HepG2 (cell line): ENCODE results near the gene TJP1.

Experiments used
- GTF2F1 ChIP-seq: fragments of 150-350 bp; IDR thresholded peaks from 2 replicates; pipeline ENCODE4 v1.6.1; 2014; ENCODE audit warnings: low read length
- MZF1 ChIP-seq: sonication (generic); formaldehyde crosslinking; IDR thresholded peaks from 2 replicates; pipeline ENCODE4 v1.8.1; 2023; ENCODE audit warnings: mild to moderate bottlenecking, missing genetic modification reagents, borderline replicate concordance
- POLR2A ChIP-seq, 2 experiments: IDR thresholded peaks; 2 replicates each; pipeline ENCODE4 v1.6.1; 2011; ENCODE audit warnings: low read depth in 2 of 2, low read length in 2 of 2, mild to moderate bottlenecking in 1 of 2, moderate library complexity in 1 of 2; ENCODE audit not compliant: insufficient read depth in 1 of 2
- SCMH1 ChIP-seq: sonication (generic); formaldehyde crosslinking; IDR thresholded peaks from 2 replicates; pipeline ENCODE4 v1.9.0; 2021; ENCODE audit warnings: missing genetic modification reagents, mild to moderate bottlenecking, borderline replicate concordance
- TARDBP ChIP-seq: sonication (generic); formaldehyde crosslinking; IDR thresholded peaks from 2 replicates; pipeline ENCODE4 v1.8.0; 2022; ENCODE audit warnings: mild to moderate bottlenecking, missing genetic modification reagents
- ZNF318 ChIP-seq: sonication (generic); formaldehyde crosslinking; IDR thresholded peaks from 2 replicates; pipeline ENCODE4 v1.4.0; 2020; ENCODE audit warnings: mild to moderate bottlenecking, missing genetic modification reagents

GRCh38 chr15:29838352-29839010, 16.2 kb upstream of the TJP1 start:
- no peak for TF ChIP-seq SCMH1 (CRISPR knock-in tag)
- TF ChIP-seq TARDBP (CRISPR knock-in tag): no peak
- TF ChIP-seq MZF1 (CRISPR knock-in tag): no peak
- no peak for TF ChIP-seq ZNF318 (CRISPR knock-in tag)
- TF ChIP-seq POLR2A (IDR thresholded peaks at IDR 0.05; ENCODE audit: insufficient read depth in 1 of 2, low read depth in 2 of 2, low read length in 2 of 2): no peak
- no peak for TF ChIP-seq GTF2F1
